GM23338 (cell line): ENCODE results near the gene ARHGAP12. TPM values are rescaled to one million over a fixed set of nuclear protein-coding genes. Genes with fewer than 3 reads are reported as not detected.

ENCODE experiments used
- ATAC-seq: fragments of 200-7000 bp; cut with Tn5 transposase; 3 replicates; pipeline ENCODE4 v1.9.1; 2020
- DNase-seq: peaks from one replicate; pipeline ENCODE4 v3.0.0-alpha.2; 2015; ENCODE audit warnings: low spot score
- H2AFZ ChIP-seq: fragments of 200-600 bp; sonication (generic); 2 replicates; pipeline ENCODE4 v1.8.0; 2016; ENCODE audit warnings: antibody characterized with exemption, mild to moderate bottlenecking, moderate library complexity
- H3F3A ChIP-seq: fragments of 200-600 bp; sonication (generic); replicated peaks from 2 replicates; pipeline ENCODE4 v1.8.0; 2017; ENCODE audit warnings: antibody characterized with exemption, mixed run types, low read depth
- H3K27ac ChIP-seq: fragments of 200-600 bp; sonication (generic); 2 replicates; pipeline ENCODE4 v1.6.1; 2016; ENCODE audit warnings: low read depth
- H3K27me3 ChIP-seq: fragments of 200-600 bp; sonication (generic); 2 replicates; pipeline ENCODE4 v1.8.0; 2016; ENCODE audit warnings: mild to moderate bottlenecking, mixed run types, moderate library complexity; ENCODE audit not compliant: insufficient read depth
- H3K36me3 ChIP-seq: fragments of 200-600 bp; sonication (generic); 2 replicates; pipeline ENCODE4 v1.8.0; 2016; ENCODE audit warnings: mild to moderate bottlenecking; ENCODE audit not compliant: insufficient read depth
- H3K4me1 ChIP-seq: fragments of 200-600 bp; sonication (generic); 2 replicates; pipeline ENCODE4 v1.8.0; 2016; ENCODE audit warnings: mild to moderate bottlenecking, moderate library complexity; ENCODE audit not compliant: insufficient read depth
- H3K4me2 ChIP-seq: fragments of 200-600 bp; sonication (generic); 2 replicates; pipeline ENCODE4 v1.7.1; 2017; ENCODE audit warnings: mixed run types
- H3K4me3 ChIP-seq: fragments of 200-600 bp; sonication (generic); 2 replicates; pipeline ENCODE4 v1.6.1; 2016; ENCODE audit warnings: mixed run types
- H3K79me2 ChIP-seq: fragments of 200-600 bp; sonication (generic); replicated peaks from 2 replicates; pipeline ENCODE4 v1.8.0; 2017; ENCODE audit warnings: mild to moderate bottlenecking; ENCODE audit not compliant: insufficient read depth
- H3K9me2 ChIP-seq: fragments of 200-600 bp; sonication (generic); 2 replicates; pipeline ENCODE4 v1.8.0; 2017; ENCODE audit not compliant: insufficient read depth
- H4K20me1 ChIP-seq: fragments of 200-600 bp; sonication (generic); replicated peaks from 2 replicates; pipeline ENCODE4 v1.8.0; 2017; ENCODE audit warnings: mild to moderate bottlenecking; ENCODE audit not compliant: insufficient read depth
- H3K27ac Mint-ChIP-seq: 2 replicates; pipeline ENCODE4 v1.8.0; 2020; ENCODE audit warnings: inconsistent platforms, mild to moderate bottlenecking, moderate library complexity, mixed read lengths
- H3K27me3 Mint-ChIP-seq: 3 replicates; pipeline ENCODE4 v1.8.0; 2022; ENCODE audit warnings: low read depth, mild to moderate bottlenecking, moderate library complexity, mixed read lengths, inconsistent platforms; ENCODE audit not compliant: insufficient read depth, poor library complexity
- H3K36me3 Mint-ChIP-seq: 3 replicates; pipeline ENCODE4 v1.8.0; 2021; ENCODE audit warnings: low read depth, mild to moderate bottlenecking, inconsistent platforms, moderate library complexity, mixed read lengths
- H3K4me1 Mint-ChIP-seq: 3 replicates; pipeline ENCODE4 v1.8.0; 2020; ENCODE audit warnings: mild to moderate bottlenecking, inconsistent platforms, mixed read lengths
- H3K4me3 Mint-ChIP-seq: 3 replicates; pipeline ENCODE4 v1.8.0; 2021; ENCODE audit warnings: moderate library complexity, mild to moderate bottlenecking, inconsistent platforms, mixed read lengths
- H3K9me3 Mint-ChIP-seq: 3 replicates; pipeline ENCODE4 v1.8.0; 2020; ENCODE audit warnings: moderate library complexity, mild to moderate bottlenecking, inconsistent platforms, mixed read lengths
- CREB1 ChIP-seq: fragments of 250-450 bp; sonication (Bioruptor Pico); IDR thresholded peaks from 2 replicates; pipeline ENCODE4 v1.5.0; 2020; ENCODE audit warnings: low read depth, mild to moderate bottlenecking, moderate library complexity
- EZH2phosphoT487 ChIP-seq: fragments of 200-600 bp; sonication (generic); IDR thresholded peaks from one replicate; pipeline ENCODE4 v1.8.1; 2018; ENCODE audit warnings: antibody characterized with exemption; ENCODE audit not compliant: unreplicated experiment
- JUNB ChIP-seq: IDR thresholded peaks from one replicate; pipeline ENCODE4 v1.6.1; 2016; ENCODE audit warnings: antibody characterized with exemption; ENCODE audit not compliant: unreplicated experiment
- NANOG ChIP-seq: IDR thresholded peaks from 2 replicates; pipeline ENCODE4 v1.6.1; 2016; ENCODE audit warnings: antibody characterized with exemption, borderline replicate concordance
- POLR2AphosphoS5 ChIP-seq: IDR thresholded peaks from 2 replicates; pipeline ENCODE4 v1.6.1; 2016; ENCODE audit warnings: antibody characterized with exemption, low read depth
- STAT1 ChIP-seq: IDR thresholded peaks from one replicate; pipeline ENCODE4 v1.6.1; 2016; ENCODE audit warnings: antibody characterized with exemption; ENCODE audit not compliant: unreplicated experiment
- polyA plus RNA-seq: library from polyadenylated mRNA; unstranded; fragments of >200 nt; fragmentation: Nextera tagmentation; extraction: Ambion mirVana; gene quantifications from 2 replicates; pipeline ENCODE4 v1.2.1, GENCODE V29; 2016
- total RNA-seq: library from RNA; depleted of rRNA; stranded (reverse); fragments of >200 nt; shearing (Covaris generic); gene quantifications from 2 replicates; pipeline ENCODE4 v1.2.3, GENCODE V29; 2014
- TF ChIP-seq, protein P1 (sequence below): IDR thresholded peaks from one replicate; pipeline ENCODE4 v1.6.1; 2018; ENCODE audit warnings: antibody characterized with exemption; ENCODE audit not compliant: unreplicated experiment
- TF ChIP-seq, protein P2 (sequence below): fragments of 250-450 bp; sonication (Bioruptor Pico); IDR thresholded peaks from 2 replicates; pipeline ENCODE4 v1.5.0; 2020; ENCODE audit warnings: mild to moderate bottlenecking, moderate library complexity

ARHGAP12 gene
- total and polyA plus RNA-seq, 2 experiments from 2014 or later: 27.5 to 50.7 TPM

DNA sequence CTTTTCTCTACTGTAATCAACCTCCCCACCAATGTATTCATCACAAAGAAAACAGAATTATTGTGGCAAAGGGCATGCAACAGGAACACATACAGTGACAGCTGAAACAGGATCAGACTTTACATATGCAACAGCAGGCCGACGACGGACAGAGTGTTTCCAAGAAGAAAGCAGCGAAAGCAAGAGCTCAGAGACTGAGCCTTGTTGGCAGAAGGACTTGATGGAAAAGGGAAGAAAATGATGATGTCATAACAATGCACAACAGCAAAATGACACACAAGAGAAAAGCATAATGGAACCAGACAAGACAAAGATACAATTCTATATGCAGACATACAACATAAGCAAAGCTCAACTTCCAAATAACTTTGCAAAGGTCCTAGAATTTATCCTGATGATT is 106.5 kb downstream of the ARHGAP12 start (continued):
- TF ChIP-seq, protein P1, sequence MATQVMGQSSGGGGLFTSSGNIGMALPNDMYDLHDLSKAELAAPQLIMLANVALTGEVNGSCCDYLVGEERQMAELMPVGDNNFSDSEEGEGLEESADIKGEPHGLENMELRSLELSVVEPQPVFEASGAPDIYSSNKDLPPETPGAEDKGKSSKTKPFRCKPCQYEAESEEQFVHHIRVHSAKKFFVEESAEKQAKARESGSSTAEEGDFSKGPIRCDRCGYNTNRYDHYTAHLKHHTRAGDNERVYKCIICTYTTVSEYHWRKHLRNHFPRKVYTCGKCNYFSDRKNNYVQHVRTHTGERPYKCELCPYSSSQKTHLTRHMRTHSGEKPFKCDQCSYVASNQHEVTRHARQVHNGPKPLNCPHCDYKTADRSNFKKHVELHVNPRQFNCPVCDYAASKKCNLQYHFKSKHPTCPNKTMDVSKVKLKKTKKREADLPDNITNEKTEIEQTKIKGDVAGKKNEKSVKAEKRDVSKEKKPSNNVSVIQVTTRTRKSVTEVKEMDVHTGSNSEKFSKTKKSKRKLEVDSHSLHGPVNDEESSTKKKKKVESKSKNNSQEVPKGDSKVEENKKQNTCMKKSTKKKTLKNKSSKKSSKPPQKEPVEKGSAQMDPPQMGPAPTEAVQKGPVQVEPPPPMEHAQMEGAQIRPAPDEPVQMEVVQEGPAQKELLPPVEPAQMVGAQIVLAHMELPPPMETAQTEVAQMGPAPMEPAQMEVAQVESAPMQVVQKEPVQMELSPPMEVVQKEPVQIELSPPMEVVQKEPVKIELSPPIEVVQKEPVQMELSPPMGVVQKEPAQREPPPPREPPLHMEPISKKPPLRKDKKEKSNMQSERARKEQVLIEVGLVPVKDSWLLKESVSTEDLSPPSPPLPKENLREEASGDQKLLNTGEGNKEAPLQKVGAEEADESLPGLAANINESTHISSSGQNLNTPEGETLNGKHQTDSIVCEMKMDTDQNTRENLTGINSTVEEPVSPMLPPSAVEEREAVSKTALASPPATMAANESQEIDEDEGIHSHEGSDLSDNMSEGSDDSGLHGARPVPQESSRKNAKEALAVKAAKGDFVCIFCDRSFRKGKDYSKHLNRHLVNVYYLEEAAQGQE: no peak
- no peak for TF ChIP-seq EZH2phosphoT487
- TF ChIP-seq, protein P2, sequence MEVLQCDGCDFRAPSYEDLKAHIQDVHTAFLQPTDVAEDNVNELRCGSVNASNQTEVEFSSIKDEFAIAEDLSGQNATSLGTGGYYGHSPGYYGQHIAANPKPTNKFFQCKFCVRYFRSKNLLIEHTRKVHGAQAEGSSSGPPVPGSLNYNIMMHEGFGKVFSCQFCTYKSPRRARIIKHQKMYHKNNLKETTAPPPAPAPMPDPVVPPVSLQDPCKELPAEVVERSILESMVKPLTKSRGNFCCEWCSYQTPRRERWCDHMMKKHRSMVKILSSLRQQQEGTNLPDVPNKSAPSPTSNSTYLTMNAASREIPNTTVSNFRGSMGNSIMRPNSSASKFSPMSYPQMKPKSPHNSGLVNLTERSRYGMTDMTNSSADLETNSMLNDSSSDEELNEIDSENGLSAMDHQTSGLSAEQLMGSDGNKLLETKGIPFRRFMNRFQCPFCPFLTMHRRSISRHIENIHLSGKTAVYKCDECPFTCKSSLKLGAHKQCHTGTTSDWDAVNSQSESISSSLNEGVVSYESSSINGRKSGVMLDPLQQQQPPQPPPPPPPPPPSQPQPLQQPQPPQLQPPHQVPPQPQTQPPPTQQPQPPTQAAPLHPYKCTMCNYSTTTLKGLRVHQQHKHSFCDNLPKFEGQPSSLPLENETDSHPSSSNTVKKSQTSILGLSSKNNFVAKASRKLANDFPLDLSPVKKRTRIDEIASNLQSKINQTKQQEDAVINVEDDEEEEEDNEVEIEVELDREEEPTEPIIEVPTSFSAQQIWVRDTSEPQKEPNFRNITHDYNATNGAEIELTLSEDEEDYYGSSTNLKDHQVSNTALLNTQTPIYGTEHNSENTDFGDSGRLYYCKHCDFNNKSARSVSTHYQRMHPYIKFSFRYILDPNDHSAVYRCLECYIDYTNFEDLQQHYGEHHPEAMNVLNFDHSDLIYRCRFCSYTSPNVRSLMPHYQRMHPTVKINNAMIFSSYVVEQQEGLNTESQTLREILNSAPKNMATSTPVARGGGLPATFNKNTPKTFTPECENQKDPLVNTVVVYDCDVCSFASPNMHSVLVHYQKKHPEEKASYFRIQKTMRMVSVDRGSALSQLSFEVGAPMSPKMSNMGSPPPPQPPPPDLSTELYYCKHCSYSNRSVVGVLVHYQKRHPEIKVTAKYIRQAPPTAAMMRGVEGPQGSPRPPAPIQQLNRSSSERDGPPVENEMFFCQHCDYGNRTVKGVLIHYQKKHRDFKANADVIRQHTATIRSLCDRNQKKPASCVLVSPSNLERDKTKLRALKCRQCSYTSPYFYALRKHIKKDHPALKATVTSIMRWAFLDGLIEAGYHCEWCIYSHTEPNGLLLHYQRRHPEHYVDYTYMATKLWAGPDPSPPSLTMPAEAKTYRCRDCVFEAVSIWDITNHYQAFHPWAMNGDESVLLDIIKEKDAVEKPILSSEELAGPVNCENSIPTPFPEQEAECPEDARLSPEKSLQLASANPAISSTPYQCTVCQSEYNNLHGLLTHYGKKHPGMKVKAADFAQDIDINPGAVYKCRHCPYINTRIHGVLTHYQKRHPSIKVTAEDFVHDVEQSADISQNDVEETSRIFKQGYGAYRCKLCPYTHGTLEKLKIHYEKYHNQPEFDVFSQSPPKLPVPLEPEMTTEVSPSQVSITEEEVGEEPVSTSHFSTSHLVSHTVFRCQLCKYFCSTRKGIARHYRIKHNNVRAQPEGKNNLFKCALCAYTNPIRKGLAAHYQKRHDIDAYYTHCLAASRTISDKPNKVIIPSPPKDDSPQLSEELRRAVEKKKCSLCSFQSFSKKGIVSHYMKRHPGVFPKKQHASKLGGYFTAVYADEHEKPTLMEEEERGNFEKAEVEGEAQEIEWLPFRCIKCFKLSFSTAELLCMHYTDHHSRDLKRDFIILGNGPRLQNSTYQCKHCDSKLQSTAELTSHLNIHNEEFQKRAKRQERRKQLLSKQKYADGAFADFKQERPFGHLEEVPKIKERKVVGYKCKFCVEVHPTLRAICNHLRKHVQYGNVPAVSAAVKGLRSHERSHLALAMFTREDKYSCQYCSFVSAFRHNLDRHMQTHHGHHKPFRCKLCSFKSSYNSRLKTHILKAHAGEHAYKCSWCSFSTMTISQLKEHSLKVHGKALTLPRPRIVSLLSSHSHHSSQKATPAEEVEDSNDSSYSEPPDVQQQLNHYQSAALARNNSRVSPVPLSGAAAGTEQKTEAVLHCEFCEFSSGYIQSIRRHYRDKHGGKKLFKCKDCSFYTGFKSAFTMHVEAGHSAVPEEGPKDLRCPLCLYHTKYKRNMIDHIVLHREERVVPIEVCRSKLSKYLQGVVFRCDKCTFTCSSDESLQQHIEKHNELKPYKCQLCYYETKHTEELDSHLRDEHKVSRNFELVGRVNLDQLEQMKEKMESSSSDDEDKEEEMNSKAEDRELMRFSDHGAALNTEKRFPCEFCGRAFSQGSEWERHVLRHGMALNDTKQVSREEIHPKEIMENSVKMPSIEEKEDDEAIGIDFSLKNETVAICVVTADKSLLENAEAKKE (CRISPR knock-in tag): no peak
- no peak for TF ChIP-seq STAT1
- TF ChIP-seq NANOG: no peak
- TF ChIP-seq JUNB: no peak

DNA sequence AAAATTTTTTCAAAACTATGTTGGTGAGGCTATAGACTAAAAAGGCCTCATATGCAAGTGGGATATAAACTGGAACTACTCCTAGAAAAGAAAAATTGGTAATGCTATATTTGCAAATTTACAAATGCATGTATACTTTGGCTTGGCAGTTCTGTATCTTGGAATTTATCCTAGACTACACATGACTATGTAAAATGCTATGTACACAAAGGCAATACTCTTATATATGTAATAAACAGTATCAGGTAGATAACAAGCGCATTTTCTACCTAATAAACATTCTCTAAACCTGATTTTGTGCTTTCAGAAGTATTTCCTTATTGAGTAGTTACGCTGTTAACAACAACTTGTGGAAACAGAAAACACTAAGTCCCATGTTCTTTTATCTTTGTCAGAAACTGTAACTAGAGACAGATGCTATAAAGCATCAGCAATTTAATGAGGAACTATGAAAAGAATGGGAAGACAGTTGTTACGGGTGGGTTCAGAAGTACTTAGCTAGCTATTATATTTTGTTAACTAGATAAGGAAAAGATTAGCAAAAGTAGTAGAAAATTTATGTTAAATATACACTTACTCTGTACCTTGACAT is 107.8 kb downstream of the ARHGAP12 start:
- no peaks in the 10 kb centered on the region for H3K36me3 ChIP-seq
- Mint-ChIP-seq H3K36me3 (peaks cover 4% of the 10 kb centered on the region; the same call in 1 of the 3 replicates), H3K27me3 (no peaks in the 10 kb centered on the region), H3K4me3 (no peak overlapping the region), H3K4me1 (peaks cover 5% of the 10 kb centered on the region; the same call in 1 of the 3 replicates), H3K27ac (no peak overlapping the region), H3K9me3 (no peaks in the 10 kb centered on the region)
- H2AFZ ChIP-seq: no peak overlapping the region
- no peaks in the 10 kb centered on the region for H3K4me1 ChIP-seq
- H3K79me2 ChIP-seq: no peaks in the 10 kb centered on the region
- no peak overlapping the region for H3K27ac ChIP-seq
- H4K20me1 ChIP-seq: no peaks in the 10 kb centered on the region
- no peaks in the 10 kb centered on the region for H3F3A ChIP-seq
- no peaks in the 10 kb centered on the region for H3K27me3 ChIP-seq
- H3K4me3 ChIP-seq: no peak overlapping the region
- no peaks in the 10 kb centered on the region for H3K9me2 ChIP-seq
- DNase-seq (no peak), ATAC-seq (no peak)
- no peak overlapping the region for H3K4me2 ChIP-seq
- no peak for TF ChIP-seq NANOG
- TF ChIP-seq CREB1: no peak
- no peak for TF ChIP-seq POLR2AphosphoS5
